ENCODE measurements around the gene STAT5B.
"Not testable (repeated sequence)": the region's sequence is repeated elsewhere in the genome, so short reads cannot be mapped to it uniquely, and the experiment has no call there.

STAT5B gene

GRCh38 chr17:42270596-42270995 is 5.6 kb downstream of the STAT5B start:
- H3K36me3 ChIP-seq (ENCODE audit: control insufficient read depth, insufficient read depth, low read length) = no peaks in the 10 kb centered on the region
- no peaks in the 10 kb centered on the region for H3K27me3 ChIP-seq (ENCODE audit: control insufficient read depth, insufficient read depth, low read length)
- no peak overlapping the region for H3K9ac ChIP-seq (ENCODE audit: low read length)
- no peaks in the 10 kb centered on the region for H3K4me1 ChIP-seq (ENCODE audit: control insufficient read depth, insufficient read depth, low read length)
- H3K4me3 ChIP-seq (ENCODE audit: low read length) = no peak overlapping the region
- no peaks in the 10 kb centered on the region for H3K9me3 ChIP-seq (ENCODE audit: control insufficient read depth, low read length)

- Histone ChIP-seq H3K36me3 (ENCODE audit: control insufficient read depth, insufficient read depth, low read length) (no peaks in the 10 kb centered on the region), H3K9ac (ENCODE audit: low read length) (no peak overlapping the region), H3K27me3 (ENCODE audit: control insufficient read depth, insufficient read depth, low read length) (no peaks in the 10 kb centered on the region), H3K4me1 (ENCODE audit: control insufficient read depth, insufficient read depth, low read length) (no peaks in the 10 kb centered on the region), H3K4me3 (ENCODE audit: low read length) (no peak overlapping the region), H3K9me3 (ENCODE audit: control insufficient read depth, low read length) (no peaks in the 10 kb centered on the region)
These were observed 6.0 kb downstream of the STAT5B start for GRCh38 chr17:42270170-42270535.

GRCh38 chr17:42268236-42268635 is 8.0 kb downstream of the STAT5B start:
- Histone ChIP-seq H3K9ac (ENCODE audit: low read length) (no peak overlapping the region), H3K9me3 (ENCODE audit: control insufficient read depth, low read length) (no peaks in the 10 kb centered on the region), H3K27me3 (ENCODE audit: control insufficient read depth, insufficient read depth, low read length) (no peaks in the 10 kb centered on the region), H3K4me1 (ENCODE audit: control insufficient read depth, insufficient read depth, low read length) (no peaks in the 10 kb centered on the region), H3K4me3 (ENCODE audit: low read length) (no peak overlapping the region), H3K36me3 (ENCODE audit: control insufficient read depth, insufficient read depth, low read length) (no peaks in the 10 kb centered on the region)

GRCh38 chr17:42266918-42267766 is 9.0 kb downstream of the STAT5B start:
- no peak overlapping the region for H3K9ac ChIP-seq (ENCODE audit: low read length)
- H3K9me3 ChIP-seq (ENCODE audit: control insufficient read depth, low read length) = no peaks in the 10 kb centered on the region
- H3K36me3 ChIP-seq (ENCODE audit: control insufficient read depth, insufficient read depth, low read length) = no peaks in the 10 kb centered on the region
- H3K4me1 ChIP-seq (ENCODE audit: control insufficient read depth, insufficient read depth, low read length) = no peaks in the 10 kb centered on the region
- no peak overlapping the region for H3K4me3 ChIP-seq (ENCODE audit: low read length)
- H3K27me3 ChIP-seq (ENCODE audit: control insufficient read depth, insufficient read depth, low read length) = no peaks in the 10 kb centered on the region

GRCh38 chr17:42266462-42266861 is 9.7 kb downstream of the STAT5B start:
- no peaks in the 10 kb centered on the region for H3K9me3 ChIP-seq (ENCODE audit: control insufficient read depth, low read length)
- H3K4me3 ChIP-seq (ENCODE audit: low read length) = no peak overlapping the region
- H3K9ac ChIP-seq (ENCODE audit: low read length) = no peak overlapping the region
- no peaks in the 10 kb centered on the region for H3K27me3 ChIP-seq (ENCODE audit: control insufficient read depth, insufficient read depth, low read length)
- H3K36me3 ChIP-seq (ENCODE audit: control insufficient read depth, insufficient read depth, low read length) = no peaks in the 10 kb centered on the region
- H3K4me1 ChIP-seq (ENCODE audit: control insufficient read depth, insufficient read depth, low read length) = no peaks in the 10 kb centered on the region

GRCh38 chr17:42264366-42264765 is 11.8 kb downstream of the STAT5B start:
- H3K4me1 ChIP-seq (ENCODE audit: control insufficient read depth, insufficient read depth, low read length) = not testable (repeated sequence)

GRCh38 chr17:42260318-42260717 is 15.9 kb downstream of the STAT5B start:
- no peaks in the 10 kb centered on the region for H3K36me3 ChIP-seq (ENCODE audit: control insufficient read depth, insufficient read depth, low read length)
- no peaks in the 10 kb centered on the region for H3K27me3 ChIP-seq (ENCODE audit: control insufficient read depth, insufficient read depth, low read length)
- H3K9ac ChIP-seq (ENCODE audit: low read length) = no peak overlapping the region
- H3K9me3 ChIP-seq (ENCODE audit: control insufficient read depth, low read length) = no peaks in the 10 kb centered on the region
- H3K4me1 ChIP-seq (ENCODE audit: control insufficient read depth, insufficient read depth, low read length) = no peaks in the 10 kb centered on the region
- H3K4me3 ChIP-seq (ENCODE audit: low read length) = no peak overlapping the region

More at GRCh38 chr17:42264366-42264765, 11.8 kb downstream of the STAT5B start:
- H3K9ac ChIP-seq (ENCODE audit: low read length); H3K9me3 ChIP-seq (ENCODE audit: control insufficient read depth, low read length); H3K4me3 ChIP-seq (ENCODE audit: low read length); H3K36me3 ChIP-seq (ENCODE audit: control insufficient read depth, insufficient read depth, low read length); H3K27me3 ChIP-seq (ENCODE audit: control insufficient read depth, insufficient read depth, low read length): not testable (repeated sequence)

- Histone ChIP-seq H3K4me3 (ENCODE audit: low read length) (no peak overlapping the region), H3K27me3 (ENCODE audit: control insufficient read depth, insufficient read depth, low read length) (no peaks in the 10 kb centered on the region), H3K9me3 (ENCODE audit: control insufficient read depth, low read length) (no peaks in the 10 kb centered on the region), H3K4me1 (ENCODE audit: control insufficient read depth, insufficient read depth, low read length) (no peaks in the 10 kb centered on the region), H3K9ac (ENCODE audit: low read length) (no peak overlapping the region), H3K36me3 (ENCODE audit: control insufficient read depth, insufficient read depth, low read length) (no peaks in the 10 kb centered on the region)
These were observed 20.7 kb downstream of the STAT5B start for GRCh38 chr17:42255445-42255844.

- H3K36me3 ChIP-seq (ENCODE audit: control insufficient read depth, insufficient read depth, low read length) = no peaks in the 10 kb centered on the region
- H3K4me1 ChIP-seq (ENCODE audit: control insufficient read depth, insufficient read depth, low read length) = no peaks in the 10 kb centered on the region
- no peak overlapping the region for H3K4me3 ChIP-seq (ENCODE audit: low read length)
- no peaks in the 10 kb centered on the region for H3K27me3 ChIP-seq (ENCODE audit: control insufficient read depth, insufficient read depth, low read length)
- H3K9ac ChIP-seq (ENCODE audit: low read length) = no peak overlapping the region
- no peaks in the 10 kb centered on the region for H3K9me3 ChIP-seq (ENCODE audit: control insufficient read depth, low read length)
These were observed 22.6 kb downstream of the STAT5B start for GRCh38 chr17:42253578-42253977.

- no peaks in the 10 kb centered on the region for H3K4me1 ChIP-seq (ENCODE audit: control insufficient read depth, insufficient read depth, low read length)
- no peak overlapping the region for H3K9ac ChIP-seq (ENCODE audit: low read length)
These were observed 23.3 kb downstream of the STAT5B start for GRCh38 chr17:42252597-42253550.

GRCh38 chr17:42251115-42251514 is 25.1 kb downstream of the STAT5B start:
- Histone ChIP-seq H3K9me3 (ENCODE audit: control insufficient read depth, low read length) (no peaks in the 10 kb centered on the region), H3K4me1 (ENCODE audit: control insufficient read depth, insufficient read depth, low read length) (no peaks in the 10 kb centered on the region), H3K9ac (ENCODE audit: low read length) (no peak overlapping the region), H3K36me3 (ENCODE audit: control insufficient read depth, insufficient read depth, low read length) (no peaks in the 10 kb centered on the region), H3K4me3 (ENCODE audit: low read length) (no peak overlapping the region), H3K27me3 (ENCODE audit: control insufficient read depth, insufficient read depth, low read length) (no peaks in the 10 kb centered on the region)

More at GRCh38 chr17:42252597-42253550, 23.3 kb downstream of the STAT5B start:
- no peaks in the 10 kb centered on the region for H3K27me3 ChIP-seq (ENCODE audit: control insufficient read depth, insufficient read depth, low read length)
- H3K9me3 ChIP-seq (ENCODE audit: control insufficient read depth, low read length) = no peaks in the 10 kb centered on the region
- no peaks in the 10 kb centered on the region for H3K36me3 ChIP-seq (ENCODE audit: control insufficient read depth, insufficient read depth, low read length)
- no peak overlapping the region for H3K4me3 ChIP-seq (ENCODE audit: low read length)
